ENCODE data around the gene ENOX1. TPM values are rescaled to one million over a fixed set of nuclear protein-coding genes. Genes with fewer than 3 reads are reported as not detected.

ENOX1 gene
- total RNA-seq, 1 experiment from 2014 or later: 0.35 TPM

DNA sequence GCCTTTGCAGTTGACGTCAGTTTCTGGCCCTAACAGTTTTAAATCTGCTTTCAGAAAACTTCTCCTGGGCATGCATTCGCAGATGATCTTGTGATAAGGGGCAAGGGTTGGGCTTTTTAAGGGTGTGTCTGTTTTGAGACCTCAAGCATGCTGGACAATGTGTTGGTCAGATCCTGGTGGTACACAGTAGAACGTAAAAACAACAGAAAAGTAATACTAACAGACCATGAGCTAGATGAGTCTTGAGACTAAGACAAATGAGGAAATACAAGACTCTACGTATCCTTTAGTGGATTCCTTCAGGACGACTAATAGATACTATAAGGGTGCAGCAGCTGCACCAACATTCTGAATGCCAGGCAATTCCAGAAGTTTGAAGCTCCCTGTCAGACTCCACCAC is 525.8 kb downstream of the ENOX1 start:
- Histone ChIP-seq H3K36me3 (ENCODE audit: low read depth) (no peaks in the 10 kb centered on the region), H3K4me1 (replicated peaks; ENCODE audit: insufficient read depth) (peaks cover 36% of the 10 kb centered on the region), H3F3A (ENCODE audit: insufficient read depth, low read depth) (peaks cover 3% of the 10 kb centered on the region; the same call in 1 of the 2 replicates), H3K27ac (peak overlapping the region; percentile 64), H3K9me2 (ENCODE audit: insufficient read depth) (no peaks in the 10 kb centered on the region), H2AFZ (no peak overlapping the region), H3K27me3 (ENCODE audit: insufficient read depth, low read depth) (no peaks in the 10 kb centered on the region), H3K9me3 (ENCODE audit: insufficient read depth, low read depth) (no peaks in the 10 kb centered on the region), H4K20me1 (ENCODE audit: insufficient read depth) (no peaks in the 10 kb centered on the region), H3K4me2 (peak overlapping the region; percentile 34; the same call in 1 of the 2 replicates), H3K79me2 (ENCODE audit: low read depth) (no peaks in the 10 kb centered on the region), H3K4me3 (no peak overlapping the region)
- no TSS peak for BruUV-seq (replicated peaks)
- ChIA-PET POLR2A (ENCODE audit: unreplicated experiment) (no interaction called here), CTCF (no interaction called here)
- TF ChIP-seq, protein P1, sequence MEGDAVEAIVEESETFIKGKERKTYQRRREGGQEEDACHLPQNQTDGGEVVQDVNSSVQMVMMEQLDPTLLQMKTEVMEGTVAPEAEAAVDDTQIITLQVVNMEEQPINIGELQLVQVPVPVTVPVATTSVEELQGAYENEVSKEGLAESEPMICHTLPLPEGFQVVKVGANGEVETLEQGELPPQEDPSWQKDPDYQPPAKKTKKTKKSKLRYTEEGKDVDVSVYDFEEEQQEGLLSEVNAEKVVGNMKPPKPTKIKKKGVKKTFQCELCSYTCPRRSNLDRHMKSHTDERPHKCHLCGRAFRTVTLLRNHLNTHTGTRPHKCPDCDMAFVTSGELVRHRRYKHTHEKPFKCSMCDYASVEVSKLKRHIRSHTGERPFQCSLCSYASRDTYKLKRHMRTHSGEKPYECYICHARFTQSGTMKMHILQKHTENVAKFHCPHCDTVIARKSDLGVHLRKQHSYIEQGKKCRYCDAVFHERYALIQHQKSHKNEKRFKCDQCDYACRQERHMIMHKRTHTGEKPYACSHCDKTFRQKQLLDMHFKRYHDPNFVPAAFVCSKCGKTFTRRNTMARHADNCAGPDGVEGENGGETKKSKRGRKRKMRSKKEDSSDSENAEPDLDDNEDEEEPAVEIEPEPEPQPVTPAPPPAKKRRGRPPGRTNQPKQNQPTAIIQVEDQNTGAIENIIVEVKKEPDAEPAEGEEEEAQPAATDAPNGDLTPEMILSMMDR (conservative IDR thresholded peaks at IDR 0.05): no peak
- no peak for TF ChIP-seq EZH2 (IDR thresholded peaks at IDR 0.05; ENCODE audit: low read depth)
- intact Hi-C loops (cut with micrococcal nuclease; ENCODE audit: unreplicated experiment): no loop called here
- DNase-seq: peak; percentile 14 to 72

DNA sequence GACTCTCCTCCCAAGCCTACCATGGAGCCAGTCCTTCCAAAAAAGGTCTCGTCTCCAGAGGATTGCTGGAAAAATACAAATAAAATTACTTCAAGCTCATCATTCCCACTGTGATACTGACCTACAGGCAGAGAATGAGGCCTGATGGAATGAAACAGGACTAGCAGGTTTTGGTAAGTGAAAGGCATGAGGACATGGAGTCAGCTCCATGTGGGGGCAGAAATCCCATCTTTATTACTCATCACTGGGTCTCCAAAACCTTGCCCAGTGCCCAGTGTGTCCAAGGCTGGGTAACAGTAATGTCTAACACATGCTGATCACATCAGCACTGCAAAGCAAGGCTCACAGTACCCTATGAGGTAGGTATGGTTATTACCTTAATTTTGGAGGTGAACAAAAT is 528.0 kb downstream of the ENOX1 start:
- Histone ChIP-seq H3K9me3 (ENCODE audit: insufficient read depth, low read depth) (no peaks in the 10 kb centered on the region), H3K9me2 (ENCODE audit: insufficient read depth) (no peaks in the 10 kb centered on the region), H3K4me2 (peak overlapping the region; percentile 48), H3K27me3 (ENCODE audit: insufficient read depth, low read depth) (no peaks in the 10 kb centered on the region), H3K79me2 (ENCODE audit: low read depth) (no peaks in the 10 kb centered on the region), H4K20me1 (ENCODE audit: insufficient read depth) (no peaks in the 10 kb centered on the region), H3K27ac (peak overlapping the region; percentile 60), H2AFZ (no peak overlapping the region), H3K36me3 (ENCODE audit: low read depth) (no peaks in the 10 kb centered on the region), H3K4me3 (no peak overlapping the region), H3F3A (ENCODE audit: insufficient read depth, low read depth) (peaks cover 3% of the 10 kb centered on the region; the same call in 1 of the 2 replicates), H3K4me1 (replicated peaks; ENCODE audit: insufficient read depth) (peaks cover 36% of the 10 kb centered on the region)
- TF ChIP-seq, protein P1 (conservative IDR thresholded peaks at IDR 0.05): no peak
- no peak for TF ChIP-seq EZH2 (IDR thresholded peaks at IDR 0.05; ENCODE audit: low read depth)
- POLR2A ChIA-PET (ENCODE audit: unreplicated experiment): interaction anchor here (0.6 kb wide), 1 partner anchor 412 kb away, joined by 3 read pairs; no protein-coding TSS in a partner anchor
- DNase-seq: peak; percentile 18 to 70
- CTCF ChIA-PET: no interaction called here
- BruUV-seq (replicated peaks): no TSS peak
- intact Hi-C loops (cut with micrococcal nuclease; ENCODE audit: unreplicated experiment): no loop called here

DNA sequence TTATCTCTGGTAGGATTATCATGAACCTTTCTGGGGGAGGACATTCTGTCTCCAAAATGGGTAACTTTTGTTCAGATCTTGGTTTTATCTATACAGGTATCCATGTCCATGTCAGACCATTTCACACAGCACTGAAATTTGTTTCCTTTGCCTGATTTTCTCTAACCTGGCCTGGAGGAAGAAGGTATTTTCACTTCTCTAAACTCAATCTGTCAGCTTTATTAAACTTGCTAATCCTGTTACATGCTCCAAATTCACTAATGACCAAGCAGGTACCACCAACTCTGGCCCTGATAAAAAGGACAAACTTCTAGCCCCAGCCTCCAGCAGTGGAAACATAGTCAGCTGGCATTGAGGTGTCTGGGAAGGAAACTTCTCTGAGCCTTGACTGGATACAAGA is 529.0 kb downstream of the ENOX1 start:
- TF ChIP-seq, protein P1 (conservative IDR thresholded peaks at IDR 0.05): no peak
- TF ChIP-seq EZH2 (IDR thresholded peaks at IDR 0.05; ENCODE audit: low read depth): no peak
- H3K27me3 ChIP-seq (ENCODE audit: insufficient read depth, low read depth): no peaks in the 10 kb centered on the region
- DNase-seq: no peak
- H3K4me1 ChIP-seq (replicated peaks; ENCODE audit: insufficient read depth): peaks cover 32% of the 10 kb centered on the region
- intact Hi-C loops (cut with micrococcal nuclease; ENCODE audit: unreplicated experiment): no loop called here
- H3K4me2 ChIP-seq: peak overlapping the region; percentile 48; the same call in 1 of the 2 replicates
- ChIA-PET CTCF (no interaction called here), POLR2A (ENCODE audit: unreplicated experiment) (no interaction called here)
- no peaks in the 10 kb centered on the region for H3K9me3 ChIP-seq (ENCODE audit: insufficient read depth, low read depth)
- H2AFZ ChIP-seq: no peak overlapping the region
- H3F3A ChIP-seq (ENCODE audit: insufficient read depth, low read depth): no peaks in the 10 kb centered on the region
- no peaks in the 10 kb centered on the region for H3K79me2 ChIP-seq (ENCODE audit: low read depth)
- H4K20me1 ChIP-seq (ENCODE audit: insufficient read depth): no peaks in the 10 kb centered on the region
- H3K27ac ChIP-seq: no peak overlapping the region
- H3K4me3 ChIP-seq: no peak overlapping the region
- H3K9me2 ChIP-seq (ENCODE audit: insufficient read depth): no peaks in the 10 kb centered on the region
- H3K36me3 ChIP-seq (ENCODE audit: low read depth): no peaks in the 10 kb centered on the region
- no TSS peak for BruUV-seq (replicated peaks)
